Measurements from ENCODE around the gene INPP5A.

Gene INPP5A

GRCh38 chr10:132715776-132716680 lies 178.4 kb downstream of the INPP5A start:
- no peak for DNase-seq (ENCODE audit: low read depth, low spot score)

GRCh38 chr10:132716691-132717490 lies 179.3 kb downstream of the INPP5A start:
- no peak for DNase-seq (ENCODE audit: low read depth, low spot score)

GRCh38 chr10:132721725-132722124 lies 184.1 kb downstream of the INPP5A start:
- no peak for DNase-seq (ENCODE audit: low read depth, low spot score)

GRCh38 chr10:132722394-132723329 lies 185.1 kb downstream of the INPP5A start:
- no peak for DNase-seq (ENCODE audit: low read depth, low spot score)

DNA sequence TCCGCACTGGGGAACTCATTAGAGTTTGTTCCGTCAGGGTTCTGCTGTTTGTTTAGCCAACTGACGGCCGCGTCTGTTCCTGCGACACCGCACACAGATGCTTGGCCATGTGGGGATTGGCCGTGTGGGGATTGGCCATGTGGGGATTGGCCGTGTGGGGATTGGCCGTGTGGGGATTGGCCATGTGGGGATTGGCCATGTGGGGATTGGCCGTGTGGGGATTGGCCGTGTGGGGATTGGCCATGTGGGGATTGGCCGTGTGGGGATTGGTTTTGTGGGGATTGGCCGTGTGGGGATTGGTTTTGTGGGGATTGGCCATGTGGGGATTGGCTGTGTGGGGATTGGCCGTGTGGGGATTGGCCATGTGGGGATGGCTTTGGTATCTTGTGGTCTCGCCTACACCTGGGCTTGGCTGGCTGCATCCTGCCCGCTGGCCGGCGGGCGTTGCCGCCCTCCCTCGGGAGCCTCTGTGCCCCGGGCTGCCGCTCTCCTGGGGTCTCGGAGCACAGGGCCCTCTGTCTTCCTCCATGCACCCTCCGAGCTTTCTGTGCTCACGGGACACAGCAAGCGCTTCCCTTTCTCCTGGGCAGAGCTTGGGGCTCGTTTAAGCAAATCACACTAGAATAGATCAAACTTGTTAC lies 185.9 kb downstream of the INPP5A start:
- no peak for DNase-seq (ENCODE audit: low read depth, low spot score)

DNA sequence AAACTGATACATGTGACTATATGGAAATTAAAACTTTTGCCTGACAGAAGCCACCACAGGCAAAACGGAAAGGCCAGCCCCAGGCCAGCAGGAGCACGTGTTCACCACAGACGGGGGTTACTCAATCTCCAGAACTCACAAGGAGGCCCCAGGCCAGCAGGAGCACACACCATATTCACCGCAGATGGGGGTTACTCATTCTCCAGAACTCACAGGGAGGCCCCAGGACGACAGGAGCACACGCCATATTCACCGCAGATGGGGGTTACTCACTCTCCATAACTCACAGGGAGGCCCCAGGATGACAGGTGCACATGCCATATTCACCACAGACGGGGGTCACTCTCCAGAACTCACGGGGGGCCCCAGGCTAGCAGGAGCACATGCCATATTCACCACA lies 186.9 kb downstream of the INPP5A start:
- DNase-seq (ENCODE audit: low read depth, low spot score), result peak; percentile 41

GRCh38 chr10:132725202-132725601 lies 187.6 kb downstream of the INPP5A start:
- no peak for DNase-seq (ENCODE audit: low read depth, low spot score)

DNA sequence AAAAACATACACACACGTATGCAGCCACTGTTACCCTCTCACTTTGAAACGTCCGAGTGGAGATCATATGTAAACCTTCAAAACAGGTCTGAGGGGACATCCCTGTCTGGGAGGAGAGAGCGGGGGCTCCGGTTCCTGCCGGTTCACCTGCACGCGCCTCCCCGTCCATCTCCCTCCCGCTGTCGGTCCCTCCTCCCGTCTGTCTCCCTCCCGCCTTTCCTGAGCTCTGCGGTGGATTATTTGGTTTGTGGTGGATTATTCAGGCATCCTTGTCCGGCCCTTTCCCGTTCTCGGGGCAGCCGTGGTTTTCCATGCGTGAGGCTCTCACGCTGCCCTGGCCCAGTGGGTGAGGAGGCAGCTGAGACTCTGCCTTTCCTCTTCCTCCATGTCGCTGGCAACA lies 188.6 kb downstream of the INPP5A start:
- DNase-seq (ENCODE audit: low read depth, low spot score), result no peak

DNA sequence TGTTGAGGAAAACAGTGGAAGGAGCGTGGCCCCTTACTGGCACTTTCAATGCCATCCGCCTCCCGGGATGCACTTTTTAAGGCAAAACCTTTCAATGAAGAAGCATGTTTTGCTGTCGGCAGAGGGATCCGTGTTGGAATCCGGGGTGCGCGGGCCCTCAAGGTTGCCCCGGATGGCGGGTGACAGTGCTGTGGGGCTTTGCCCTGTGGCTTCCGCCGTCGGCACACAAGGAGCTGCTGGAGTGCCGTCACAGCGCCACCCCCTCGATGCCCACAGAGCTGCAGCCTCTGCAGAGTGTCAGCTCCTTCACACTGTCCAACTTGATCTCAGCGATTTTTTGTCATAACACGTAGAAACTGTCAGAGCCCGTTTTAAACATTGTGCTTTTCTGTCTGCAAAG lies 189.4 kb downstream of the INPP5A start:
- no peak for DNase-seq (ENCODE audit: low read depth, low spot score)

- DNase-seq (ENCODE audit: low read depth, low spot score), result no peak
Observed at GRCh38 chr10:132727411-132727810, 189.8 kb downstream of the INPP5A start.

- no peak for DNase-seq (ENCODE audit: low read depth, low spot score)
Observed at GRCh38 chr10:132728321-132728720, 190.7 kb downstream of the INPP5A start.

DNA sequence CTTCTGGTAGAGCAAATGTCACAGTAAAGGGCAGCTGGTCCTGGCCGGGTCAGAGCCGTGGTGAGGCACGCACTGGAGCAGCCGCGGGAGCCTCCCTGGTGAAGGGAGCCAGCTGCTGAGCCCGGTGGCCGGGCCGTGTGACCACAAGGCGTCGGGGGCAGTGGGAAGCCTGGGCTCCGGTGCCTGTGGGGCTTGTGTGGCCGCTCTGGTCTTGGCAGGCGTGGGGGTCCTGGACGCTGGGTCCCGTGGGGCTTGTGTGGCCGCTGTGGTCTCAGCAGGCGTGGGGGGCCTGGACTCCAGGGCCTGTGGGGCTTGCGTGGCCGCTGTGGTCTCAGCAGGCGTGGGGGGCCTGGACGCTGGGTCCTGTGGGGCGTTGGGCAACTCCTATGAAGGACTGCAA lies 191.2 kb downstream of the INPP5A start:
- DNase-seq (ENCODE audit: low read depth, low spot score), result no peak

DNA sequence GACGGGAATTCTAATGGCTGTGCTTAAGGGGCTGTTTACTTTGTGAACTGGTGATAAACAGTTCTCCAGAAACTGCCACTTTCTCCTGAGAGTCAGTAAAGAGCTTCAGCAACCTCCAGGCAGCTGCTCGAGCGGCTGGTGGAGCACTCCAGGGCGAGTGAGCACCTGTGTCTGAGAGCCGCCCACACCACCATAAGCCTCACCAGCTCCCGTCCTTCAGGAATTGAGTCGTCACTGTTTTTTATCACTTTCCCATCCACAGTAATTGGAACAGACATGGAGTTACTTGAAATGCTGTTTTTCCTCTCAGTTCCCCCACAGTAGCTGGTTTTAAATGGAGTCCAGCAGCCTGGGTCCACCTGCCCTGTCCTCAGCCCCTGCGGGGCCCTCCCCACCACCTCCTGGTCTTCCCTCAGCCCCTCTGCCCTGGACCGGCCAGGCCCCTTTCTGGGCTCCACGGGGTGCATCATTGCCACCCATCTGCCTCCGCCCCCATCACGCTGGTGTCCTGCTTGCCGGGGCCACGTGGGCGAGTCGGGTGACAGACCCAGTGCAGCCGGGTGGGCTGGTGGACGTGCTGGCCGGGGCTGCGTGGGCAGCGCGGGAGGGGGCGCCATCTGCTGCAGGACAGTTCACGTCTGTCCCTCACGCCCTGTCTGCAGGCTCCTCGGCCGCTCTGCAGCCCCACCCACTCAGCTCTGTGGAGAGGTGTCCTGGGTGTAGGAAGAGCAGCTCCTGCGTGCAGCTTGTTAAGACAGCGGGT lies 192.4 kb downstream of the INPP5A start:
- no peak for DNase-seq (ENCODE audit: low read depth, low spot score)

DNA sequence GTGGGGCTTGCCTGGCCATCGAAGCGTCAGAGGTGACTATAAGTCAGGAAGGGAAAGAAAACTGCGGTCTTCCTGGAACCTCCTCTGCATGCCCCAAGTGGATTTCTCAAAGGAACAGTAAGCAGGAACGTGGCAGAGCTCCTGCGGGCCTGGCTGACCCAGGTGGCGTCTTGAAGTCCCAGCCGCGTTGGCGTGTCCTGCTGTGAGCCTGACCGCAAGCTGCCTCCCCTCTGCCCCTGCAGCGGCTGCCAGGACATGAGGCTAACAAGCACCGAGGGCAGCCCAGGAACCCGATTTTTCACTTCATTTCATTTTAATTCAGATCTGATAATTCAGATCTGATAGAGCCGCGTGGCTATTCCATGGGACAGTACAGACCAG lies 193.0 kb downstream of the INPP5A start:
- no peak for DNase-seq (ENCODE audit: low read depth, low spot score)

DNA sequence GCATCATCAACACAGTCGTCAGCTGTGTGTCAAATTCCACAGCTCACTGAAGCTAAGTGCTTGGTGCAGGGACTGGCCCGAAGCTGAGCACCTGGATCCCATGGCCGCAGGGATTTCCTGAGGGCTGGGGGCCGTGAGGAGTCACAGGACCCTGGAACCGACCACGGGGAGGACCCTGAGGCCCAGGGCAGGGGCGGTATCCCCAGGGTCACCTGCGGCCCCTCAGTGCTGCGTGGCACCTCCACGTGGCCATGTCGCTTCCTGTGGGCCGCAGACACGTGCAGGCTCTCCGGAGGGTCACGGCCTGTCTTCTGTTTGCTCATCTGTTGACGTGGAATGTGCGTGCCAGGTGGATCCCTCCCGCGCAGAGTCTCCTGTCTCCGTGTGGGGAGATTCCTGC lies 194.9 kb downstream of the INPP5A start:
- no peak for DNase-seq (ENCODE audit: low read depth, low spot score)

- DNase-seq (ENCODE audit: low read depth, low spot score), result no peak
Observed at GRCh38 chr10:132733926-132734325, 196.3 kb downstream of the INPP5A start.

DNA sequence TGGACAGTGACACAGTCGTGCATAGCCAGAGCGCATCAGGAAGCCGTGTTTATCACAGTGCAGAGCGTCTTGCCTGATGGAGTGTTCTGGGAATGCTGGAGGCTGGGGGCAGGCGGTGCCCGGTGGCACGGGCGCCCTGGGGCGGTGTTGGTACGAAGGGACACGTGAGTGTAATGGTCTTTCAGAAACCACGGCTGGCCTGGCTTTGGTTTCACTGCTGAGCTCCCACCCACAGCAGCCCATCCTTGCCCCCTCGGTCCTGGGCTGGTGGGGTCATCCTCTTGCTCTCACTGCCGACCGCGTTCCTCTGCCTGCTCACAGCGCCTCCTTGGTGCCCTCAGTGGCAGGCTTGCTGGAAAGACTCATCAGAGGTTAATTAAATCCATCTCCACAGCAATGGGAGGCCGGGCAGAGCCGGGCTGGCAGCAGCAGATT lies 197.8 kb downstream of the INPP5A start:
- DNase-seq (ENCODE audit: low read depth, low spot score), result no peak

DNA sequence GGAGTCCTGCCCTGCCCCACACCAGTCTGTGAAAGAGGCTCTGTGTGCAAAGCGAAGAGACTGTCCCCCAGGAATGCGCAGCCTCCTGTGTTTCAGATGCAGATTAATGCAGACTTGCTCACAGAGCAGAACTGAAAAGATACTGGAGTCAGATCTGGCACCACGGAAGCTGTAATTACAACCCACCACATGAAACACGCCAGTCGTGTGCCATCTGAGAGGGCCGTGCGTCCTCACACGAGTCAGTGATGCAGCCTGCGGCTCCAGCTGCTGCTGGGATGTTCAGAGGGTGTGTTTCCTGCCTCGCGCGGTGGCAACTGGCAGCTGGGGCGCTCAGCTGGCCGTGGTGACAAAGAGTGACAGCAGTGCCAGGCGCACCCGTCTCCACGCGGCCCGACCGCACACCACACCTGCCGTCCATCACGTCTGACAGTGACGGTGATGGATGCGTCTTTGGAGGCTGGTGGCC lies 198.4 kb downstream of the INPP5A start:
- DNase-seq (ENCODE audit: low read depth, low spot score), result no peak

GRCh38 chr10:132737390-132738048 lies 199.9 kb downstream of the INPP5A start:
- DNase-seq (ENCODE audit: low read depth, low spot score), result no peak
